Measurements from ENCODE around the gene EXT2. TPM values are rescaled to one million over a fixed set of nuclear protein-coding genes. Genes with fewer than 3 reads are reported as not detected.
A peak's percentile ranks its signal among the peaks of the same experiment; 100 is the strongest.

The EXT2 gene
- total and polyA plus RNA-seq, 2 donors from 2014 or later = 29.8 to 54.1 TPM

GRCh38 chr11:44243086-44243485 lies 147.6 kb downstream of the EXT2 start:
- peak in 2 of 5 donors; percentile 24 for DNase-seq

GRCh38 chr11:44243595-44244343 lies 148.3 kb downstream of the EXT2 start:
- peak in 3 of 5 donors; percentile 76 to 89 (median 82) for DNase-seq
- TF ChIP-seq, protein P1, sequence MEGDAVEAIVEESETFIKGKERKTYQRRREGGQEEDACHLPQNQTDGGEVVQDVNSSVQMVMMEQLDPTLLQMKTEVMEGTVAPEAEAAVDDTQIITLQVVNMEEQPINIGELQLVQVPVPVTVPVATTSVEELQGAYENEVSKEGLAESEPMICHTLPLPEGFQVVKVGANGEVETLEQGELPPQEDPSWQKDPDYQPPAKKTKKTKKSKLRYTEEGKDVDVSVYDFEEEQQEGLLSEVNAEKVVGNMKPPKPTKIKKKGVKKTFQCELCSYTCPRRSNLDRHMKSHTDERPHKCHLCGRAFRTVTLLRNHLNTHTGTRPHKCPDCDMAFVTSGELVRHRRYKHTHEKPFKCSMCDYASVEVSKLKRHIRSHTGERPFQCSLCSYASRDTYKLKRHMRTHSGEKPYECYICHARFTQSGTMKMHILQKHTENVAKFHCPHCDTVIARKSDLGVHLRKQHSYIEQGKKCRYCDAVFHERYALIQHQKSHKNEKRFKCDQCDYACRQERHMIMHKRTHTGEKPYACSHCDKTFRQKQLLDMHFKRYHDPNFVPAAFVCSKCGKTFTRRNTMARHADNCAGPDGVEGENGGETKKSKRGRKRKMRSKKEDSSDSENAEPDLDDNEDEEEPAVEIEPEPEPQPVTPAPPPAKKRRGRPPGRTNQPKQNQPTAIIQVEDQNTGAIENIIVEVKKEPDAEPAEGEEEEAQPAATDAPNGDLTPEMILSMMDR (IDR thresholded peaks at IDR 0.05; ENCODE audit: borderline replicate concordance, extremely low read depth, insufficient read depth) = no peak
- peak overlapping the region in 1 of 2 donors; percentile 61 for H3K27ac ChIP-seq (ENCODE audit: low read depth in 2 of 2, low read length in 2 of 2)
- H3K9me3 ChIP-seq (ENCODE audit: control insufficient read depth in 2 of 3, insufficient read depth in 1 of 3, low read length in 3 of 3) = no peaks in the 10 kb centered on the region
- no peak overlapping the region for H3K9ac ChIP-seq (ENCODE audit: low read length in 3 of 3)
- no peak for FAIRE-seq
- peaks cover 0 to 2% (median 0%) of the 10 kb centered on the region in 3 donors for H3K36me3 ChIP-seq (ENCODE audit: control insufficient read depth in 2 of 3, insufficient read depth in 3 of 3, low read length in 3 of 3)
- H3K4me3 ChIP-seq (ENCODE audit: low read length in 3 of 3) = no peak overlapping the region
- H3K27me3 ChIP-seq (ENCODE audit: control insufficient read depth, insufficient read depth, low read length) = no peaks in the 10 kb centered on the region
- H3K4me1 ChIP-seq (ENCODE audit: control insufficient read depth in 2 of 3, insufficient read depth in 2 of 3, low read depth in 1 of 3, low read length in 3 of 3) = peaks cover 0 to 25% (median 17%) of the 10 kb centered on the region in 3 donors
- intact Hi-C loops (cut with DNase I) = no loop called here

More at GRCh38 chr11:44243086-44243485, 147.6 kb downstream of the EXT2 start:
- H3K27ac ChIP-seq (ENCODE audit: low read depth in 2 of 2, low read length in 2 of 2) = no peak overlapping the region
- H3K9ac ChIP-seq (ENCODE audit: low read length in 3 of 3) = no peak overlapping the region
- TF ChIP-seq, protein P1 (IDR thresholded peaks at IDR 0.05; ENCODE audit: borderline replicate concordance, extremely low read depth, insufficient read depth) = no peak
- no peaks in the 10 kb centered on the region for H3K27me3 ChIP-seq (ENCODE audit: control insufficient read depth, insufficient read depth, low read length)
- peaks cover 0 to 25% (median 17%) of the 10 kb centered on the region in 3 donors for H3K4me1 ChIP-seq (ENCODE audit: control insufficient read depth in 2 of 3, insufficient read depth in 2 of 3, low read depth in 1 of 3, low read length in 3 of 3)
- H3K4me3 ChIP-seq (ENCODE audit: low read length in 3 of 3) = no peak overlapping the region
- intact Hi-C loops (cut with DNase I) = no loop called here
- peaks cover 0 to 2% (median 0%) of the 10 kb centered on the region in 3 donors for H3K36me3 ChIP-seq (ENCODE audit: control insufficient read depth in 2 of 3, insufficient read depth in 3 of 3, low read length in 3 of 3)
- H3K9me3 ChIP-seq (ENCODE audit: control insufficient read depth in 2 of 3, insufficient read depth in 1 of 3, low read length in 3 of 3) = no peaks in the 10 kb centered on the region
- no peak for FAIRE-seq

DNA sequence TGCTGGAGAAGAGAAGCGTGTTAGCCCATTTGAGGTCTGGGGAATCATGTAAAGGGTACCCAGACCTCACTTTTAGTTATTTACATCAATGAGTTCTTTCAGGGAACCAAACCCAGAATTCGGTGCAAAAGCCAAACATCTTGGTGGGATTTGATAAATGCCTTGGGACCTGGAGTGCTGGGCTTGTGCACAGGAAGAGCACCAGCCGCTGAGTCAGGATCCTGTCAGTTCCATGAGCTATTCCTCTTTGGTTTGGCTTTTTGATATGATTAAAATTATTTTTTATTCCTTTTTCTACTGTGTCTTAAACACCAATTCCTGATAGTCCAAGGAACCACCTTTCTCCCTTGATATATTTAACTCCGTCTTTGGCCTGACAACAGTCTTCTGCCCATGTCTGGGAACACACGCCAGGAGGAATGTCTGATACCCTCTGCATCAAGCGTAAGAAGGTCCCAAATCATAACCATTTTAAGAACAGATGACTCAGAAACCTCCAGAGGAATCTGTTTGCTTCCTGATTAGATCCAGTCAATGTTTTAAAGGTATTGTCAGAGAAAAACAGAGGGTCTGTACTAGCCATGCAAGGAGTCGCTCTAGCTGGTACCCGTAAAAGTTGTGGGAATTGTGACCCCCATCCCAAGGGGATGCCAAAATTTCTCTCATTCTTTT lies 149.3 kb downstream of the EXT2 start:
- peaks cover 0 to 2% (median 0%) of the 10 kb centered on the region in 3 donors for H3K36me3 ChIP-seq (ENCODE audit: control insufficient read depth in 2 of 3, insufficient read depth in 3 of 3, low read length in 3 of 3)
- intact Hi-C loops (cut with DNase I) = no loop called here
- no peak for DNase-seq
- no peak overlapping the region for H3K27ac ChIP-seq (ENCODE audit: low read depth in 2 of 2, low read length in 2 of 2)
- no peak overlapping the region for H3K4me3 ChIP-seq (ENCODE audit: low read length in 3 of 3)
- peaks cover 0 to 25% (median 17%) of the 10 kb centered on the region in 3 donors for H3K4me1 ChIP-seq (ENCODE audit: control insufficient read depth in 2 of 3, insufficient read depth in 2 of 3, low read depth in 1 of 3, low read length in 3 of 3)
- H3K9ac ChIP-seq (ENCODE audit: low read length in 3 of 3) = no peak overlapping the region
- no peaks in the 10 kb centered on the region for H3K27me3 ChIP-seq (ENCODE audit: control insufficient read depth, insufficient read depth, low read length)
- FAIRE-seq = no peak
- no peaks in the 10 kb centered on the region for H3K9me3 ChIP-seq (ENCODE audit: control insufficient read depth in 2 of 3, insufficient read depth in 1 of 3, low read length in 3 of 3)
- TF ChIP-seq, protein P1 (IDR thresholded peaks at IDR 0.05; ENCODE audit: borderline replicate concordance, extremely low read depth, insufficient read depth) = no peak

All from kidney (tissue), 14 donors.